GM19035 (cell line): ENCODE results near the gene GAS5.
"Not testable (repeated sequence)": the region's sequence is repeated elsewhere in the genome, so short reads cannot be mapped to it uniquely, and the experiment has no call there.

ENCODE experiments used
- ATAC-seq: cut with Tn5 transposase; IDR thresholded peaks from one replicate; pipeline ENCODE4 v1.9.1; 2021; ENCODE audit not compliant: unreplicated experiment

GAS5 gene

GRCh38 chr1:173867753-173868265 is at the start of gene GAS5:
GAS5 (minus strand) TSS chr1:173867989.
- peak; percentile 59 for ATAC-seq

GRCh38 chr1:173917149-173917548 is 49.4 kb upstream of the GAS5 start, which contains the start of gene SERPINC1:
SERPINC1 (minus strand) TSS chr1:173917327; CDS start chr1:173917259, 68 bp downstream.
- no peak for ATAC-seq

GRCh38 chr1:173916667-173917066 is 48.9 kb upstream of the GAS5 start:
- no peak for ATAC-seq

GRCh38 chr1:173915596-173915995 is 47.8 kb upstream of the GAS5 start:
- ATAC-seq, result no peak

- no peak for ATAC-seq
Observed at GRCh38 chr1:173914366-173914871, 46.6 kb upstream of the GAS5 start.

- ATAC-seq, result no peak
Observed at GRCh38 chr1:173913111-173913510, 45.3 kb upstream of the GAS5 start.

- ATAC-seq, result no peak
Observed at GRCh38 chr1:173903827-173904531, 36.2 kb upstream of the GAS5 start.

GRCh38 chr1:173900992-173901391 is 33.2 kb upstream of the GAS5 start:
- ATAC-seq, result no peak

- ATAC-seq, result no peak
Observed at GRCh38 chr1:173900427-173900826, 32.6 kb upstream of the GAS5 start.

- ATAC-seq, result no peak
Observed at GRCh38 chr1:173894189-173894588, 26.4 kb upstream of the GAS5 start.

GRCh38 chr1:173893611-173894010 is 25.8 kb upstream of the GAS5 start:
- ATAC-seq, result no peak

- no peak for ATAC-seq
Observed at GRCh38 chr1:173889885-173890284, 22.1 kb upstream of the GAS5 start.

- ATAC-seq, result no peak
Observed at GRCh38 chr1:173888749-173889148, 21.0 kb upstream of the GAS5 start.

GRCh38 chr1:173887627-173888026 is 19.8 kb upstream of the GAS5 start:
- no peak for ATAC-seq

GRCh38 chr1:173886746-173887611 is 19.2 kb upstream of the GAS5 start:
- no peak for ATAC-seq

GRCh38 chr1:173884701-173885100 is 16.9 kb upstream of the GAS5 start:
- ATAC-seq, result no peak

GRCh38 chr1:173881117-173881516 is 13.3 kb upstream of the GAS5 start:
- not testable (repeated sequence) for ATAC-seq

GRCh38 chr1:173878251-173878650 is 10.5 kb upstream of the GAS5 start:
- no peak for ATAC-seq

GRCh38 chr1:173876732-173877131 is 8.9 kb upstream of the GAS5 start:
- no peak for ATAC-seq

- no peak for ATAC-seq
Observed at GRCh38 chr1:173871500-173871899, 3.7 kb upstream of the GAS5 start.

GRCh38 chr1:173871091-173871490 is 3.3 kb upstream of the GAS5 start:
- ATAC-seq, result no peak
